GM18867 (cell line): Measurements from ENCODE around the gene DDRGK1.
"Not testable (repeated sequence)": the region's sequence is repeated elsewhere in the genome, so short reads cannot be mapped to it uniquely, and the experiment has no call there.

Source experiments
- ATAC-seq: cut with Tn5 transposase; IDR thresholded peaks from one replicate; pipeline ENCODE4 v1.9.1; 2021; ENCODE audit warnings: mild to moderate bottlenecking, moderate library complexity; ENCODE audit not compliant: unreplicated experiment

The DDRGK1 gene

GRCh38 chr20:3189561-3190131 is 14.8 kb downstream of the DDRGK1 start:
- no peak for ATAC-seq

- ATAC-seq: no peak
Observed at GRCh38 chr20:3188823-3189413, 15.6 kb downstream of the DDRGK1 start.

GRCh38 chr20:3187861-3188260 is 16.6 kb downstream of the DDRGK1 start:
- not testable (repeated sequence) for ATAC-seq

- no peak for ATAC-seq
Observed at GRCh38 chr20:3183896-3184612, 20.4 kb downstream of the DDRGK1 start.

GRCh38 chr20:3182429-3182828 is 22.1 kb downstream of the DDRGK1 start:
- ATAC-seq: not testable (repeated sequence)

GRCh38 chr20:3181270-3181669 is 23.2 kb downstream of the DDRGK1 start:
- no peak for ATAC-seq

GRCh38 chr20:3180319-3180718 is 24.2 kb downstream of the DDRGK1 start:
- ATAC-seq: no peak

- no peak for ATAC-seq
Observed at GRCh38 chr20:3177746-3178485, 26.6 kb downstream of the DDRGK1 start.

- ATAC-seq: no peak
Observed at GRCh38 chr20:3175270-3175669, 29.2 kb downstream of the DDRGK1 start.

GRCh38 chr20:3174442-3175261 is 29.8 kb downstream of the DDRGK1 start:
- ATAC-seq: no peak

- peak; percentile 87 for ATAC-seq
Observed at GRCh38 chr20:3173610-3174441, 30.7 kb downstream of the DDRGK1 start.

GRCh38 chr20:3172933-3173609 is 31.4 kb downstream of the DDRGK1 start, which contains the start of gene LZTS3:
LZTS3 (minus strand) TSS chr20:3173549; CDS start chr20:3167163, 6,386 bp downstream.
- peak; percentile 40 for ATAC-seq

- ATAC-seq: no peak
Observed at GRCh38 chr20:3172126-3172932, 32.2 kb downstream of the DDRGK1 start.

GRCh38 chr20:3171391-3172125 is 32.9 kb downstream of the DDRGK1 start:
- no peak for ATAC-seq

GRCh38 chr20:3168829-3169590 is 35.5 kb downstream of the DDRGK1 start:
- ATAC-seq: no peak

- no peak for ATAC-seq
Observed at GRCh38 chr20:3168079-3168828, 36.2 kb downstream of the DDRGK1 start.
